Islet of Langerhans (tissue), 1 donor: ENCODE results near the gene NDST1.

Source experiments
- FAIRE-seq: peaks from one replicate; lab custom pipeline; 2011; peaks lifted over from hg19 to GRCh38; lab: Jason Lieb, UNC

The NDST1 gene

GRCh38 chr5:150523472-150524350 is 15.8 kb downstream of the NDST1 start:
- FAIRE-seq: no peak

- FAIRE-seq: no peak
Observed at GRCh38 chr5:150525163-150525562, 17.2 kb downstream of the NDST1 start.

DNA sequence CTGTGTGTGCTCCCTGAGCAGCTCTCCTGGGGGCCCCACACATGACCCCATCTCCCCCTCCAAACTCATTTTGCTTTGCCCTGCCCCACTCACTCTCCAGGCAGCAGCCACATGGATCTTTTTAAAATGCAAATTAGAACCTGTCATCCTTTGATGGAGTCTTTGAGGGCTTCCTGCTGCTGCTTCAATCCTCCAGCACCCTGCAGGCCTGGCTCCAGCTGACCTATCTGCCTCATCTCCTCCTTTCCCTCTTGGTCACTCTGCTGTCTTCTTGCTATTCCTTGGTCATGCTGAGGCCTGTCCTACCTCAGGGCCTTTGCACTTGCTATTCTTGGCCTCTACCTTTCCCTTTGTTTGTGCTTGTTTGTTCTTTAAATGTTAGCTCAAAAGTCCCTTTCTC is 17.9 kb downstream of the NDST1 start:
- no peak for FAIRE-seq

DNA sequence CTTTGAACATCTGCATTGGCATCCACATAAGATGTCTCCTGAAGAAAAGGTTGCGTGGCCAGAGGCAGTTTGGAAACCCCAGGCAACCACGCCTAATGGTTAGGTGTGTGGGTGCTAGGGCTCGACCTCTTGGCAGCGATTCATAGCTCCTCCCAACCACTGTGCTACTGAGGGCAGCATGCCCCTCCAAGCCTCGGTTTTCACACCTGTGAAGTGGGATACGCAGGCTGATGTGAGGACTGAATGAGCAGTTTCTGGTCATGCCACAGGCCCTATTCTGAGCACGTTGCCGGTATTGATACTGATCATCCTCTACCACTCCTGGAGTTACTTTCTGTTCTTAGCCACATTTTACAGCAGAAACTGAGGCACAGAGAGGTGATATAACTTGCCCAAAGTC is 19.1 kb downstream of the NDST1 start:
- no peak for FAIRE-seq

- no peak for FAIRE-seq
Observed at GRCh38 chr5:150527808-150528207, 19.9 kb downstream of the NDST1 start.

DNA sequence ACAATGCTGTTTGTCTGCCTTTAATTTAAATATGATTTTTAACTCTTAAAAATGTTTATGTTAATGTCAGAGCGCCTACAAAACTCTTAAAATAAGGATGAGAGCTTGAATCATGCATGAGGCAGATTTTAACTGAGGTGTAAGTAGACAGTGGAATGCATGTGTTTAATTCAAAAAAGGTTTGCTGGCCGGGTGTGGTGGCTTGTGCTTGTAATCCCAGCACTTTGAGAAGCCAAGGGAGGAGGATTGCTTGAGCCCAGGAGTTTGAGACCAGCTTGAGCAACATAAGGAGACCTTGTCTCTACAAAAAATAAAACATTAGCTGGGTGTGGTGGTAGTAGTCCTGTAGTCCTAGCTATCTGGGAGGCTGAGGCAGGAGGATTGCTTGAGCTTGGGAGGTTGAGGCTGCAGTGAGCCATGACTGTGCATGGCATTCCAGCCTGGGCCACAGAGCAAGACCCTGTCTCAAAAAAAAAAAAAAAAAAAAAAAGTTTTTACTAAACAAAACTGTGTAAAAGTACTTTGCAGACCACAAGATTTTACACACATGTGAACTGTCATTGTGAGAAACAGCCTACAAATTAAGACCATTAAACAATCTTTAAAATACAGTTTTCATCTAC is 21.1 kb downstream of the NDST1 start:
- FAIRE-seq: no peak

DNA sequence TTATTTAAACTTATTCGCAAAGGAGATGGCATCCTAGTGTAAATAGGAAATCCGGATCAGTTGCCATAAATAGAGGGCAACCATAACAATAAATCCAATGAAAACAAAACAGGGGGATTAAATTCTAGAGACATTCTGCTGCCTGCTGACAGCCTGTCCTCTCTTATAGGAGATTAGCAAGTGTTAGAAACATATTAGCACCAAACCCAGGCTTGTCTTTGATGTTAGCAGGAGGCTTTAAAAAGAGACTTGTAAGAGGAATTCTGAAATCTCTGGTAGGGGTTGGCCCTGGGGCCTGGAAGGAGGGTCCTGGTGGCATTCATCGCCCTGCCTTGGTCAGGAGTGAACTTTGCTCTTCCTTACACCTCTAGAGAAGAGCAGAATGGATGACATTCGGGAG is 21.6 kb downstream of the NDST1 start:
- no peak for FAIRE-seq

- FAIRE-seq: no peak
Observed at GRCh38 chr5:150530423-150530822, 22.5 kb downstream of the NDST1 start.

GRCh38 chr5:150530951-150531588 is 23.1 kb downstream of the NDST1 start:
- FAIRE-seq: no peak

- FAIRE-seq: no peak
Observed at GRCh38 chr5:150531686-150532085, 23.8 kb downstream of the NDST1 start.

DNA sequence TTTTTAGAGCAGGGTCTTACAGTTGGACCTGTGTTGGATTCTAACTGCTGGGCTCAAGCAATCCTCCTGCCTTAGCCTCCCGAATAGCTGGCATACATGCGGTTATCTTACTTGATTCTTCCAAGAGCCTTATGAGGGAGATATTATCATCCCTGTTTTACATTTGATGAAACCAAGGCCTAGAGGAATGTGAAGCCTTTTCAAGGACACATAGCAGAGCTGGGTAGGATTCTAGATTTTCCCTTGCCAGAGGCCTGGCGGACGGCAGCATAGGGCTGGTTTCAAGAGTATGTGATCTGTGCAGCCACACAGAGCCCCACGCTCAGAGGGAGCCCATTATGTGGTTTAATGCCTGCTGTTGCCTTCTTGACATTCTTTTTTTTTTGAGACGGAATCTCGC is 24.2 kb downstream of the NDST1 start:
- no peak for FAIRE-seq

GRCh38 chr5:150532996-150533395 is 25.1 kb downstream of the NDST1 start:
- FAIRE-seq: no peak

DNA sequence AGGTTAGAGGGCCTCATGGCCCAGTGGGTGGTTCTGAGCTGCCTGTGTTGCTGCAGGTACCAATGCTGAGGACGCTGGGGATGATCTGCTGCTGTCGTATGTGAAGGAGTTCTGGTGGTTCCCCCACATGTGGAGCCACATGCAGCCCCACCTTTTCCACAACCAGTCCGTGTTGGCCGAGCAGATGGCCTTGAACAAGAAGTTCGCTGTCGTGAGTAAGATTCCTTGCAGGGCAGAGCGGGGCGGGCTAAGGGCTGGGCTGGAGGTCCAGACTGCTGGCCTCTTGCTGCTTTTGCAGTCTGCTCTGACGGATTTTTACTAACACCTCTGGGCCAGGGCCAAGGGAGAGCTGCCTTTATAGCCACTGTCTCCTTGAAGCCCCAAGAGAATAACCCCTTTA is 26.9 kb downstream of the NDST1 start:
- FAIRE-seq: no peak

- FAIRE-seq: no peak
Observed at GRCh38 chr5:150535611-150536010, 27.7 kb downstream of the NDST1 start.

- FAIRE-seq: no peak
Observed at GRCh38 chr5:150538007-150538917, 30.3 kb downstream of the NDST1 start.

- no peak for FAIRE-seq
Observed at GRCh38 chr5:150539206-150539605, 31.3 kb downstream of the NDST1 start.

DNA sequence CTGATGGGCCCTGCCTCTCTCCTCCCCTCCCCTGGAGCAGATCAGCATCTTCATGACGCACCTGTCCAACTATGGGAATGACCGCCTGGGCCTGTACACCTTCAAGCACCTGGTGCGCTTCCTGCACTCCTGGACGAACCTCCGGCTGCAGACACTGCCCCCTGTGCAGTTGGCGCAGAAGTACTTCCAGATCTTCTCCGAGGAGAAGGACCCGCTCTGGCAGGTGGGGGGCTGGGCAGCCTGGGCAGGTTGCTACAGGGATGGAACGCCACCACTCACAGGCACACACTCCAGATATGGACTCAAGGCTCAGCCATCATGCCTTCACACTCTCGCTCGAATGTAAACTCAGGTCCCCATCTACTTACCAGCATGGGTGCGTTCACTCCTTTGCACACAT is 32.1 kb downstream of the NDST1 start:
- FAIRE-seq: no peak

- FAIRE-seq: no peak
Observed at GRCh38 chr5:150540615-150541396, 32.9 kb downstream of the NDST1 start.

GRCh38 chr5:150541397-150541675 is 33.4 kb downstream of the NDST1 start:
- no peak for FAIRE-seq

- no peak for FAIRE-seq
Observed at GRCh38 chr5:150541895-150542294, 34.0 kb downstream of the NDST1 start.

GRCh38 chr5:150542933-150543445 is 35.1 kb downstream of the NDST1 start:
- FAIRE-seq: no peak
